BLaER1 treated with 17β-estradiol and CSF1 and Interleukin-3, amounts not matched to agents 10 nM and 100 nM (cell line): ENCODE data around the gene LGI4.
"Not testable (repeated sequence)": the region's sequence is repeated elsewhere in the genome, so short reads cannot be mapped to it uniquely, and the experiment has no call there.

Source experiments
- H3K27ac ChIP-seq, 11 experiments: shearing (Covaris generic); formaldehyde crosslinking; 2 replicates each; pipeline ENCODE4 v1.8.1; 2022
- H3K27me3 ChIP-seq, 11 experiments: shearing (Covaris generic); formaldehyde crosslinking; 2 replicates each; pipeline ENCODE4 v1.8.1; 2022
- H3K36me3 ChIP-seq, 11 experiments: shearing (Covaris generic); formaldehyde crosslinking; 2 replicates each; pipeline ENCODE4 v1.8.1; 2022
- H3K4me1 ChIP-seq, 10 experiments: shearing (Covaris generic); formaldehyde crosslinking; 2 replicates each; pipeline ENCODE4 v1.8.1; 2022
- H3K4me2 ChIP-seq, 11 experiments: shearing (Covaris generic); formaldehyde crosslinking; 2 replicates each; pipeline ENCODE4 v1.8.1; 2022
- H3K4me3 ChIP-seq, 10 experiments: shearing (Covaris generic); formaldehyde crosslinking; 2 replicates each; pipeline ENCODE4 v1.8.1; 2022
- H3K9ac ChIP-seq, 11 experiments: shearing (Covaris generic); formaldehyde crosslinking; 2 replicates each; pipeline ENCODE4 v1.8.1; 2022
- H3K9me3 ChIP-seq, 11 experiments: shearing (Covaris generic); formaldehyde crosslinking; replicated peaks in 1 of 11; 2 replicates each; pipeline ENCODE4 v1.8.1; 2022
- H4K20me1 ChIP-seq, 11 experiments: shearing (Covaris generic); formaldehyde crosslinking; 2 replicates each; pipeline ENCODE4 v1.8.1; 2022
- Cebpa-rat ChIP-seq, 11 experiments: shearing (Covaris generic); IDR thresholded peaks; 2 replicates each; pipeline ENCODE4 v1.8.1; 2022

Gene LGI4

GRCh38 chr19:35104361-35104760 lies 30.5 kb downstream of the LGI4 start:
- Histone ChIP-seq H3K27ac (no peak overlapping the region), H3K9ac (no peak overlapping the region), H3K36me3 (no peaks in the 10 kb centered on the region), H3K4me2 (no peak overlapping the region), H3K27me3 (no peaks in the 10 kb centered on the region), H3K4me1 (peaks cover 3 to 11% (median 6%) of the 10 kb centered on the region in 10 experiments; a peak in 16 of 20 replicates), H3K4me3 (no peak overlapping the region), H4K20me1 (no peaks in the 10 kb centered on the region), H3K9me3 (peaks cover 0 to 11% (median 9%) of the 10 kb centered on the region in 11 experiments; a peak in 8 of 22 replicates)
- TF ChIP-seq Cebpa-rat (IDR thresholded peaks at IDR 0.05), result no peak

GRCh38 chr19:35103614-35104013 lies 31.2 kb downstream of the LGI4 start:
- H3K36me3 ChIP-seq, H3K4me3 ChIP-seq, H3K27me3 ChIP-seq: not testable (repeated sequence)

DNA sequence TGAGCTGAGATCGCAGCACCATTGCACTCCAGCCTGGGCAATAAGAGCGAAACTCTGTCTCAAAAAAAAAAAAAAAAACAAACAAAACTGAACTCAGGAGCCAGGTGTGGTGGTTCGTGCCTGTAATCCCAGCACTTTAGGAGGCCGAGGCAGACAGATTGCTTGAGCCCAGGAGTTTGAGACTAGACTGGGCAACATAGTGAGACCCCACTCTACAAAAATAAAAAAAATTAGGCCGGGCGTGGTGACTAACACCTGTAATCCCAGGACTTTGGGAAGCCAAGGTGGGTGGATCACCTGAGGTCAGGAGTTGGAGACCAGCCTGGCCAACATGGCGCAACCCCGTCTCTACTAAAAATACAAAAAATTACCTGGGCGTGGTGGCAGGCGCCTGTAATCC lies 32.9 kb downstream of the LGI4 start:
- not testable (repeated sequence) for H3K4me3 ChIP-seq, H3K27me3 ChIP-seq, H4K20me1 ChIP-seq, H3K27ac ChIP-seq, H3K4me2 ChIP-seq, H3K9ac ChIP-seq, H3K36me3 ChIP-seq
- peaks cover 0 to 11% (median 9%) of the 10 kb centered on the region in 11 experiments; a peak in 8 of 22 replicates for H3K9me3 ChIP-seq
- H3K4me1 ChIP-seq, result peaks cover 0 to 21% (median 13%) of the 10 kb centered on the region in 10 experiments; a peak in 12 of 20 replicates

More at GRCh38 chr19:35103614-35104013, 31.2 kb downstream of the LGI4 start:
- not testable (repeated sequence) for H3K4me2 ChIP-seq, H3K9ac ChIP-seq, H4K20me1 ChIP-seq, H3K27ac ChIP-seq
- Histone ChIP-seq H3K4me1 (peaks cover 6 to 18% (median 12%) of the 10 kb centered on the region in 10 experiments; a peak in 17 of 20 replicates), H3K9me3 (peaks cover 0 to 11% (median 9%) of the 10 kb centered on the region in 11 experiments; a peak in 8 of 22 replicates)

GRCh38 chr19:35100588-35101533 lies 34.0 kb downstream of the LGI4 start:
- H3K9me3 ChIP-seq, result peaks cover 0 to 3% (median 1%) of the 10 kb centered on the region in 11 experiments; a peak in 4 of 22 replicates
- no peaks in the 10 kb centered on the region for H3K36me3 ChIP-seq
- H3K4me2 ChIP-seq, result no peak overlapping the region
- no peak overlapping the region for H3K4me3 ChIP-seq
- peaks cover 0 to 28% (median 16%) of the 10 kb centered on the region in 10 experiments; a peak in 12 of 20 replicates for H3K4me1 ChIP-seq
- H3K9ac ChIP-seq, result no peak overlapping the region
- H3K27me3 ChIP-seq, result no peaks in the 10 kb centered on the region
- no peaks in the 10 kb centered on the region for H4K20me1 ChIP-seq
- no peak overlapping the region for H3K27ac ChIP-seq
- TF ChIP-seq Cebpa-rat (IDR thresholded peaks at IDR 0.05), result no peak

DNA sequence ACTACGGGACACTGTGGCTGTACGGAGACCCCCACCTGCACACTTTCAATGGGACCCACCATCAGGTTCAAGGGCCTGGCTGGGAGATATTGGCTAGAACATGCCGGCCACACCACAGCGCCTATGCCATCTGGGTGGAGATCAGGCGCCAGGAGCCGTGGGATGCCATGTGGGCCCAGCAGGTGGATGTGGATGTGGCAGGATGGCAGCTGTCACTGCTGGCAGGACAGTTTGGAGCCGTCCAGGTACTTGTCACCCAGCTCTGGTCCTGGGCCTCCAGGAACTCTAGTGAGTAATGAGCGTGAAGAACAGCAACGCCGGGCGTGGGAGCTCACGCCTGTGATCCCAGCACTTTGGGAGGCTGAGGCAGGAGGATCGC lies 35.0 kb downstream of the LGI4 start:
- Histone ChIP-seq H3K4me3 (no peak overlapping the region), H3K9ac (no peak overlapping the region), H3K27me3 (no peaks in the 10 kb centered on the region), H3K4me2 (peak overlapping the region in 5 of 11 experiments; percentile 36 to 53 (median 46); a peak in 10 of 22 replicates), H3K27ac (no peak overlapping the region), H3K4me1 (peaks cover 0 to 31% (median 19%) of the 10 kb centered on the region in 10 experiments; a peak in 12 of 20 replicates), H3K36me3 (no peaks in the 10 kb centered on the region), H4K20me1 (no peaks in the 10 kb centered on the region), H3K9me3 (no peaks in the 10 kb centered on the region)
- TF ChIP-seq Cebpa-rat (IDR thresholded peaks at IDR 0.05), result no peak

DNA sequence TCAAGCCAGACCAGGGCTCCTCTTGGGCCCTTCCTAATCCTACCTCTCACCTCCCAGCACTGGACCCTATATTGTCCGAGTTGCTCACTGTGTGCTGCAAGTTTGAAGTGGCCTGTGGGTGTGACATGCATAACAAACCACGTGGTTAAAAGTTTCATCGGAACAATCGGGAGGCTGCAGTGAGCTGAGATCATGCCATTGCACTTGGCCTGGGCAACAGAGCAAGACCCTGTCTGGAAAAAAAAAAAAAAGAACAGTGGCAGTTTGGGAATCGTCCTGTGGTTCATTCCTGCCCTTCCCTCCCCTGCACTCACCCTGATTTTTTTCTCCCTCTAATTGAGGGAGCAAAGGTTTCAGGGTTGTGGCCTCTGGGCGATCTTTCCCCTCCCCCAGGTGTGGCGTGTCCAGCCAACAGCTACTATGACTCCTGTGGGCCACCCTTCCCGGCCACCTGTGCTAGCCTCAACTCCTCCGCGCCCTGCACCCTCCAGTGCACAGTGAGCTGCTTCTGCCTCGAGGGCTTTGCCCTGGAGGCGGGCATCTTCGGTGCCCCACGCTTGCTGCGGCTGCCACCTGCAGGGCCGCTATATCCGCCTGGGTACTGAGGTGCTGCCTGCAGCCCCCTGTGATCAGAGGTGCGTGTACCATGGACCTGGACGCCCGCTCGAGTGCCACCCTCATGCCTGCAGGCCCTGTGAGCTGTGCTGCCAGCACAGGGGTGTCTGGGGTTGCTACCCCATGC lies 35.5 kb downstream of the LGI4 start:
- Histone ChIP-seq H4K20me1 (no peaks in the 10 kb centered on the region), H3K4me1 (peaks cover 0 to 31% (median 19%) of the 10 kb centered on the region in 10 experiments; a peak in 12 of 20 replicates), H3K9ac (no peak overlapping the region), H3K27ac (no peak overlapping the region), H3K36me3 (no peaks in the 10 kb centered on the region), H3K27me3 (no peaks in the 10 kb centered on the region), H3K4me3 (no peak overlapping the region), H3K4me2 (peak overlapping the region in 8 of 11 experiments; percentile 12 to 53 (median 37); a peak in 13 of 22 replicates), H3K9me3 (no peaks in the 10 kb centered on the region)
- TF ChIP-seq Cebpa-rat (IDR thresholded peaks at IDR 0.05), result no peak

GRCh38 chr19:35098413-35099049 lies 36.3 kb downstream of the LGI4 start:
- TF ChIP-seq Cebpa-rat (IDR thresholded peaks at IDR 0.05), result no peak
- Histone ChIP-seq H3K27ac (no peak overlapping the region), H3K9ac (no peak overlapping the region; a peak in 1 of 22 replicates)

DNA sequence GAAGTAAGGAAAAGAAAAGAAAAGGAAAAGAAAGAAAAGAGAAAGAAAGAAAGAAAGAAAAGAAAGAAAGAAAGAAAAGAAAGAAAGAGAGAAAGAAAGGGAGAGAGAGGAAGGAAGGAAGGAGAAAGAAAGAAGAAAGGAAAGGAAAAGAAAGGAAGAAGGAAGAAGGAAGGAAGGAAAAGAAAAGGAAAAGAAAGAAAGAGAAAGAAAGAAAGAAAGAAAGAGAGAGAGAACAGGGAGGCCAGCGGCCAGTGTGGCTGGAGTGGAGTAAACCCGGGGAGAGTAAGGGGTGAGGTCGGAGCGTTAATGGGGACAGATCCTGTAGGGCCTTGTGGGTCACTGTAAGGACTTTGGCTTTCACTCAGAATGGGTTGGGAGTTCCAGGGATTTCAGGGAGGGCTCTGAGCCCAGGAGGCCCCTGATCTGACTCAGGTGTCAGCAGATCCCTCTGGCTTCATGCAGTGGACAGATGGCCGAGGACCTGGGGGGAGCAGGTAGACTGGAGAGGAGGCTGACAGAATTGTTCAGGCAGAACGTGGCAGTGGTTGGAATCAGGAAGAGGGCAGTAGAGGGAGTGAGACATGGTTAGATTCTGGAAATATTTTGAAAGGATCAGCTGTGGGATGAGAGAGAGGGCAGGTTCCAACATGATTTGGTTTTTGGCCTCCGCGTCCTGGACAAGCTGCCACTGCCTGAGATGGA lies 39.0 kb downstream of the LGI4 start:
- Histone ChIP-seq H3K9ac (no peak overlapping the region), H4K20me1 (no peaks in the 10 kb centered on the region), H3K27ac (no peak overlapping the region), H3K27me3 (no peaks in the 10 kb centered on the region), H3K4me3 (no peak overlapping the region), H3K4me1 (peaks cover 2 to 34% (median 27%) of the 10 kb centered on the region in 10 experiments; a peak in 17 of 20 replicates), H3K4me2 (peak overlapping the region in 2 of 11 experiments; percentile 18; a peak in 2 of 22 replicates), H3K36me3 (no peaks in the 10 kb centered on the region), H3K9me3 (no peaks in the 10 kb centered on the region)
- TF ChIP-seq Cebpa-rat (IDR thresholded peaks at IDR 0.05), result no peak

More at GRCh38 chr19:35098413-35099049, 36.3 kb downstream of the LGI4 start:
- no peaks in the 10 kb centered on the region for H3K27me3 ChIP-seq
- no peak overlapping the region for H3K4me3 ChIP-seq
- peaks cover 0 to 27% (median 19%) of the 10 kb centered on the region in 10 experiments; a peak in 12 of 20 replicates for H3K4me1 ChIP-seq
- H3K36me3 ChIP-seq, result no peaks in the 10 kb centered on the region
- no peaks in the 10 kb centered on the region for H3K9me3 ChIP-seq
- H3K4me2 ChIP-seq, result peak overlapping the region in 7 of 11 experiments; percentile 12 to 53 (median 38); a peak in 13 of 22 replicates
- H4K20me1 ChIP-seq, result no peaks in the 10 kb centered on the region
